SK-N-SH treated with all-trans-retinoic acid at 6 μM for 48 hours (cell line): Measurements from ENCODE around the gene ASB3.

ENCODE experiments used
- ESRRG ChIP-seq: fragments of 250-450 bp; sonication (Bioruptor Pico); IDR thresholded peaks from 2 replicates; pipeline ENCODE4 v1.6.1; 2021; ENCODE audit warnings: mild to moderate bottlenecking
- GLIS3 ChIP-seq: fragments of 250-450 bp; sonication (Bioruptor Pico); IDR thresholded peaks from 2 replicates; pipeline ENCODE4 v1.5.0; 2020; ENCODE audit warnings: mild to moderate bottlenecking, moderate library complexity
- POU6F1 ChIP-seq: fragments of 250-450 bp; sonication (Bioruptor Pico); IDR thresholded peaks from 2 replicates; pipeline ENCODE4 v1.8.0; 2021; ENCODE audit warnings: low read depth, mild to moderate bottlenecking, moderate library complexity, borderline replicate concordance
- ZFP3 ChIP-seq: fragments of 250-450 bp; sonication (Bioruptor Pico); IDR thresholded peaks from 2 replicates; pipeline ENCODE4 v1.5.0; 2020; ENCODE audit warnings: mild to moderate bottlenecking, moderate library complexity

- TF ChIP-seq ESRRG (CRISPR knock-in tag) (no peak), POU6F1 (no peak), ZFP3 (CRISPR knock-in tag) (no peak), GLIS3 (CRISPR knock-in tag) (no peak)
Observed at GRCh38 chr2:53769318-53769945, 17.3 kb downstream of the ASB3 start.
